PC-3 (cell line): ENCODE measurements around the gene CHST3. TPM values are rescaled to one million over a fixed set of nuclear protein-coding genes. Genes with fewer than 3 reads are reported as not detected.
A peak's percentile ranks its signal among the peaks of the same experiment; 100 is the strongest.
"Not testable (repeated sequence)": the region's sequence is repeated elsewhere in the genome, so short reads cannot be mapped to it uniquely, and the experiment has no call there.

Experiments
- ATAC-seq: fragments of 200-7000 bp; cut with Tn5 transposase; 2 replicates; pipeline ENCODE4 v1.9.1; 2020; ENCODE audit warnings: mild to moderate bottlenecking, moderate library complexity
- BruUV-seq: library from RNA; stranded (reverse); fragments of 400-500 nt; replicated peaks from 2 replicates; lab custom pipeline; 2021; lab: Mats Ljungman, UMichigan
- CTCF ChIA-PET: fragments of 300-600 bp; sonication (Branson Sonifier 250); formaldehyde crosslinking; loops from one replicate; lab custom pipeline; 2022; ENCODE audit warnings: antibody characterized with exemption; lab: Charles Lee
- POLR2A ChIA-PET: fragments of 300-600 bp; sonication (Branson Sonifier 250); formaldehyde crosslinking; loops from one replicate; lab custom pipeline; 2022; ENCODE audit warnings: antibody characterized with exemption; ENCODE audit not compliant: unreplicated experiment; lab: Charles Lee
- DNase-seq: peaks from one replicate; pipeline ENCODE4 v3.0.0-alpha.2; 2015
- H2AFZ ChIP-seq: fragments of 300-600 bp; sonication (generic); 2 replicates; pipeline ENCODE4 v1.6.0; 2016; ENCODE audit warnings: antibody characterized with exemption, low read length
- H3F3A ChIP-seq: fragments of 300-600 bp; sonication (generic); one replicate; pipeline ENCODE4 v1.6.0; 2017; ENCODE audit warnings: antibody characterized with exemption, low read length, control low read depth, mild to moderate bottlenecking; ENCODE audit not compliant: unreplicated experiment
- H3K27ac ChIP-seq: fragments of 300-600 bp; sonication (generic); 2 replicates; pipeline ENCODE4 v1.5.1; 2016; ENCODE audit warnings: mild to moderate bottlenecking, low read length
- H3K27me3 ChIP-seq: fragments of 300-600 bp; sonication (generic); 2 replicates; pipeline ENCODE4 v1.6.1; 2016; ENCODE audit warnings: low read length, mixed read lengths
- H3K36me3 ChIP-seq: fragments of 300-600 bp; sonication (generic); 2 replicates; pipeline ENCODE4 v1.6.1; 2016; ENCODE audit warnings: low read depth, mixed run types, low read length, mixed read lengths
- H3K4me1 ChIP-seq: fragments of 300-600 bp; sonication (generic); 2 replicates; pipeline ENCODE4 v1.5.1; 2016; ENCODE audit warnings: low read length; ENCODE audit not compliant: insufficient read depth
- H3K4me2 ChIP-seq: fragments of 300-600 bp; sonication (generic); 2 replicates; pipeline ENCODE4 v1.6.0; 2016; ENCODE audit warnings: low read length
- H3K4me3 ChIP-seq: fragments of 300-600 bp; sonication (generic); 2 replicates; pipeline ENCODE4 v1.5.1; 2016; ENCODE audit warnings: mild to moderate bottlenecking, low read length, mixed read lengths
- H3K79me2 ChIP-seq: fragments of 300-600 bp; sonication (generic); 2 replicates; pipeline ENCODE4 v1.6.1; 2017; ENCODE audit warnings: low read length, mixed read lengths
- H3K9ac ChIP-seq: fragments of 300-600 bp; sonication (generic); 2 replicates; pipeline ENCODE4 v1.6.0; 2016; ENCODE audit warnings: mild to moderate bottlenecking, low read length
- H3K9me2 ChIP-seq: fragments of 300-600 bp; sonication (generic); replicated peaks from 2 replicates; pipeline ENCODE4 v1.6.1; 2016; ENCODE audit warnings: mixed run types, low read length, mixed read lengths
- H3K9me3 ChIP-seq: fragments of 300-600 bp; sonication (generic); 2 replicates; pipeline ENCODE4 v1.6.1; 2016; ENCODE audit warnings: low read length, mixed read lengths
- H4K20me1 ChIP-seq: fragments of 300-600 bp; sonication (generic); 2 replicates; pipeline ENCODE4 v1.6.1; 2016; ENCODE audit warnings: low read length, mixed read lengths
- EZH2 ChIP-seq: fragments of 300-600 bp; sonication (generic); IDR thresholded peaks from one replicate; pipeline ENCODE4 v1.6.1; 2017; ENCODE audit warnings: antibody characterized with exemption, mild to moderate bottlenecking, low read length; ENCODE audit not compliant: unreplicated experiment
- EZH2phosphoT487 ChIP-seq: fragments of 300-600 bp; sonication (generic); IDR thresholded peaks from 2 replicates; pipeline ENCODE4 v1.6.1; 2018; ENCODE audit warnings: mild to moderate bottlenecking, antibody characterized with exemption, low read length, borderline replicate concordance
- intact Hi-C: fragments of 100-400 bp; cut with micrococcal nuclease; formaldehyde crosslinking; loops from 2 replicates; pipeline ENCODE4 v1.9.0; 2023
- total RNA-seq: library from RNA; depleted of rRNA; stranded (reverse); fragments of >200 nt; gene quantifications from 2 replicates; pipeline ENCODE4 v1.2.3, GENCODE V29; 2014
- TF ChIP-seq, protein P1 (sequence below): fragments of 300-600 bp; sonication (generic); conservative IDR thresholded peaks from 2 replicates; pipeline ENCODE4 v1.5.1; 2017; ENCODE audit warnings: antibody characterized with exemption, low read depth, mild to moderate bottlenecking, low read length

The CHST3 gene
- total RNA-seq, 1 experiment from 2014 or later, result 12.7 TPM

- Histone ChIP-seq H4K20me1 (peaks cover 4% of the 10 kb centered on the region; the same call in 1 of the 2 replicates), H2AFZ (peak overlapping the region; percentile 88), H3K27ac (peak overlapping the region; percentile 74), H3K9ac (peak overlapping the region; percentile 84), H3K4me1 (peaks cover 57% of the 10 kb centered on the region), H3K4me3 (peak overlapping the region; percentile 82), H3K9me2 (no peaks in the 10 kb centered on the region), H3K4me2 (peak overlapping the region; percentile 98), H3K36me3 (no peaks in the 10 kb centered on the region), H3F3A (no peaks in the 10 kb centered on the region), H3K79me2 (peaks cover 59% of the 10 kb centered on the region), H3K9me3 (no peaks in the 10 kb centered on the region), H3K27me3 (no peaks in the 10 kb centered on the region)
- intact Hi-C loops, result no loop called here
- TSS peak; percentile 49 for BruUV-seq
- DNase-seq (no peak), ATAC-seq (no peak)
- CTCF ChIA-PET, result no interaction called here
- POLR2A ChIA-PET, result no interaction called here
- TF ChIP-seq, protein P1, sequence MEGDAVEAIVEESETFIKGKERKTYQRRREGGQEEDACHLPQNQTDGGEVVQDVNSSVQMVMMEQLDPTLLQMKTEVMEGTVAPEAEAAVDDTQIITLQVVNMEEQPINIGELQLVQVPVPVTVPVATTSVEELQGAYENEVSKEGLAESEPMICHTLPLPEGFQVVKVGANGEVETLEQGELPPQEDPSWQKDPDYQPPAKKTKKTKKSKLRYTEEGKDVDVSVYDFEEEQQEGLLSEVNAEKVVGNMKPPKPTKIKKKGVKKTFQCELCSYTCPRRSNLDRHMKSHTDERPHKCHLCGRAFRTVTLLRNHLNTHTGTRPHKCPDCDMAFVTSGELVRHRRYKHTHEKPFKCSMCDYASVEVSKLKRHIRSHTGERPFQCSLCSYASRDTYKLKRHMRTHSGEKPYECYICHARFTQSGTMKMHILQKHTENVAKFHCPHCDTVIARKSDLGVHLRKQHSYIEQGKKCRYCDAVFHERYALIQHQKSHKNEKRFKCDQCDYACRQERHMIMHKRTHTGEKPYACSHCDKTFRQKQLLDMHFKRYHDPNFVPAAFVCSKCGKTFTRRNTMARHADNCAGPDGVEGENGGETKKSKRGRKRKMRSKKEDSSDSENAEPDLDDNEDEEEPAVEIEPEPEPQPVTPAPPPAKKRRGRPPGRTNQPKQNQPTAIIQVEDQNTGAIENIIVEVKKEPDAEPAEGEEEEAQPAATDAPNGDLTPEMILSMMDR, result no peak
- no peak for TF ChIP-seq EZH2phosphoT487
- no peak for TF ChIP-seq EZH2
These were observed 1.4 kb downstream of the CHST3 start for GRCh38 chr10:71965623-71966022.

DNA sequence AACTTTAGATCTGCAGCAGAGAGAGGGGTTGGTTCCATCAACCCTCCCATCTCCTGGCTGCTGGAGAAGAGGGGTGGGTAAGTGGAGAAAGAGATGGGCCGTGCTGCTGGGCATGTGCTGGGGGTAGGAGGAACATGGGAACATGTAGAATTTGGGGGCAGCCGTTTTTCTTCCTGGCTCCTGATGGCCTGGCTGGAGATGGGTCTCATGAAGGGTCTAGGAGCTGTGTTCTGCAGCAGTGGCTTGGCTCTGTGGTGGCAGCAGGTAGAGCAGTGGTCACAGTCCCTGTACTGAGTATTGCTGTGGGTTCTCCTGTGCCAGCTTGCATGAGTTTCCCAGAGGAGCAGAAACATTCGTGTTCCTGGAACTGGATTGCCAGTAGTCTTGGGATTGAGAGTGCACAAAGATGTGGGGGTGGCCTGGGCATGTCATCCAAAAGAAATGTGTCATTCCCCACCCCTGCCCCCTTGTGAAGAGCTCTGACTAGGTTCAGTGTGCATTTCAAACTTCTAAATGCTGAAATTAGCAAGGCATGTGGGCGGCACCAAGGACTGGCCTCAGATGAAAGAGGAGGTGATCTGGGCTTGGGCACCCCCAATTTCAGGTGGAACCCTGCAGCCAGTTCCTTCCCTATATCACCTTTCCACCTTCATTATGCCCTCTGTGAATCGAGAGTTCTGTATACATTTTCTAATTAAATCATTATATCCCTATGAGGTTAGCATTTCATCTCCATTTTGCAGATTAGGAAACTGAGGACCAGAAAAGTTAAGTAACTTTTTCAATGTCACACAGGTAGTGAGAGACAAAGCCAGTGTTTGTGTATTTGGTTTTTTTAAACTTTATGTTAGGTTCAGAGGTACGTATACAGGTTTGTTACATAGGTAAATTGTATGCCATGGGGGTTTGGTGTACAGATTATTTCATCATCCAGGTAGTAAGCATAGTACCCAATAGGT is 2.1 kb downstream of the CHST3 start:
- no peak overlapping the region for H2AFZ ChIP-seq
- POLR2A ChIA-PET, result no interaction called here
- no peaks in the 10 kb centered on the region for H3K27me3 ChIP-seq
- no peak for TF ChIP-seq EZH2
- TF ChIP-seq EZH2phosphoT487, result no peak
- TF ChIP-seq, protein P1, result no peak
- no peaks in the 10 kb centered on the region for H3K36me3 ChIP-seq
- no peaks in the 10 kb centered on the region for H3K9me2 ChIP-seq
- BruUV-seq, result no TSS peak
- intact Hi-C loops, result no loop called here
- no peaks in the 10 kb centered on the region for H3K9me3 ChIP-seq
- H3K79me2 ChIP-seq, result peaks cover 64% of the 10 kb centered on the region
- H3F3A ChIP-seq, result no peaks in the 10 kb centered on the region
- peak overlapping the region; percentile 98 for H3K4me2 ChIP-seq
- H3K4me3 ChIP-seq, result peak overlapping the region; percentile 82
- CTCF ChIA-PET, result no interaction called here
- ATAC-seq, result no peak
- H4K20me1 ChIP-seq, result peaks cover 4% of the 10 kb centered on the region; the same call in 1 of the 2 replicates
- H3K4me1 ChIP-seq, result peaks cover 64% of the 10 kb centered on the region
- peak; percentile 58 for DNase-seq
- peak overlapping the region; percentile 84 for H3K9ac ChIP-seq
- peak overlapping the region; percentile 74 for H3K27ac ChIP-seq

DNA sequence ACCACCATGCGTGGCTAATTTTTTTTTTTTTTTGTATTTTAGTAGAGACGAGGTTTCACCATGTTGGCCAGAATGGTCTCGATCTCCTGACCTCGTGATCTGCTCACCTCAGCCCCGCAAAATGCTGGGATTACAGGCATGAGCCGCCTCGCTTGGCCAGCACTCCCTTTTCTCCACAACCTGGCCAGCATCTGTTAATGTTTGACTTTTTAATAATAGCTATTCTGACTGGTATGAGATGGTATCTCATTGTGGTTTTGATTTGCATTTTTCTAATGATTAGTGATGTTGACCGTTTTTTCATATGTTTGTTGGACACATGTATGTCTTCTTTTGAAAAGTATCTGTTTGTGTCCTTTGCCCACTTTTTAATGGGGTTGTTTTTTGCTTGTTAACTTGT is 3.8 kb downstream of the CHST3 start:
- H3K27me3 ChIP-seq, ATAC-seq, H3K9me2 ChIP-seq, H3K9me3 ChIP-seq, POLR2A ChIA-PET, BruUV-seq, H3K9ac ChIP-seq, H3F3A ChIP-seq, H4K20me1 ChIP-seq, H3K36me3 ChIP-seq, H3K4me3 ChIP-seq, intact Hi-C loops, H2AFZ ChIP-seq: not testable (repeated sequence)
- H3K4me2 ChIP-seq, result peak overlapping the region; percentile 98
- peaks cover 80% of the 10 kb centered on the region for H3K4me1 ChIP-seq
- CTCF ChIA-PET, result interaction anchor here (1.7 kb wide), 1 partner anchor 81 kb away, joined by 8 read pairs; no protein-coding TSS in a partner anchor
- DNase-seq, result peak; percentile 49
- H3K79me2 ChIP-seq, result peaks cover 80% of the 10 kb centered on the region
- H3K27ac ChIP-seq, result peak overlapping the region; percentile 69
